GM19025 (cell line): ENCODE results near the gene FAM25A.
"Not testable (repeated sequence)": the region's sequence is repeated elsewhere in the genome, so short reads cannot be mapped to it uniquely, and the experiment has no call there.

ENCODE experiments used
- ATAC-seq: cut with Tn5 transposase; IDR thresholded peaks from one replicate; pipeline ENCODE4 v1.9.1; 2021; ENCODE audit warnings: mild to moderate bottlenecking, low read depth, moderate library complexity; ENCODE audit not compliant: unreplicated experiment

FAM25A gene

GRCh38 chr10:87009134-87009696, 10.9 kb upstream of the FAM25A start:
- not testable (repeated sequence) for ATAC-seq

- not testable (repeated sequence) for ATAC-seq
These were observed 6.6 kb upstream of the FAM25A start for GRCh38 chr10:87013528-87013927.

- ATAC-seq, result not testable (repeated sequence)
These were observed 4.9 kb upstream of the FAM25A start for GRCh38 chr10:87014986-87015716.

- not testable (repeated sequence) for ATAC-seq
These were observed 2.0 kb upstream of the FAM25A start for GRCh38 chr10:87018127-87018526.

GRCh38 chr10:87019066-87019465, 1.0 kb upstream of the FAM25A start:
- ATAC-seq, result not testable (repeated sequence)

GRCh38 chr10:87019504-87019903, 590 bp upstream of the FAM25A start:
- not testable (repeated sequence) for ATAC-seq

- not testable (repeated sequence) for ATAC-seq
These were observed 5.3 kb downstream of the FAM25A start for GRCh38 chr10:87025285-87025958.

- ATAC-seq, result not testable (repeated sequence)
These were observed 6.8 kb downstream of the FAM25A start for GRCh38 chr10:87026747-87027508.

- ATAC-seq, result not testable (repeated sequence)
These were observed 10.3 kb downstream of the FAM25A start for GRCh38 chr10:87030419-87030818.

- no peak for ATAC-seq
These were observed 11.0 kb downstream of the FAM25A start for GRCh38 chr10:87030912-87031635.

- no peak for ATAC-seq
These were observed 16.5 kb downstream of the FAM25A start for GRCh38 chr10:87036623-87037022.

GRCh38 chr10:87038286-87038717, 18.2 kb downstream of the FAM25A start:
- no peak for ATAC-seq

GRCh38 chr10:87038786-87039185, 18.7 kb downstream of the FAM25A start:
- no peak for ATAC-seq

GRCh38 chr10:87043579-87043978, 23.5 kb downstream of the FAM25A start:
- not testable (repeated sequence) for ATAC-seq

GRCh38 chr10:87045434-87045938, 25.4 kb downstream of the FAM25A start:
- no peak for ATAC-seq

GRCh38 chr10:87053111-87053510, 33.0 kb downstream of the FAM25A start:
- no peak for ATAC-seq

- no peak for ATAC-seq
These were observed 33.6 kb downstream of the FAM25A start for GRCh38 chr10:87053577-87054181.

- ATAC-seq, result no peak
These were observed 34.5 kb downstream of the FAM25A start for GRCh38 chr10:87054373-87055295.
